ENCODE measurements around the gene SEC14L2.

GRCh38 chr22:30424534-30425326 lies 27.9 kb downstream of the SEC14L2 start:
- TF ChIP-seq CTCF (conservative IDR thresholded peaks at IDR 0.05; ENCODE audit: low read depth, low read length) (no peak), EZH2 (IDR thresholded peaks at IDR 0.05; ENCODE audit: borderline replicate concordance, low read depth, low read length, poor library complexity, severe bottlenecking) (no peak)
